Astrocyte (in vitro differentiated cells and primary cell): ENCODE measurements around the gene ZBTB44.

Experiments
- EZH2 ChIP-seq: IDR thresholded peaks from 2 replicates; pipeline ENCODE4 v1.6.1; 2012; ENCODE audit warnings: mild to moderate bottlenecking, low read length, inconsistent platforms; ENCODE audit not compliant: insufficient read depth
- TF ChIP-seq, protein P1 (sequence below): IDR thresholded peaks from 2 replicates; pipeline ENCODE4 v1.5.1; 2011; ENCODE audit warnings: low read depth, mild to moderate bottlenecking, inconsistent platforms, low read length, moderate library complexity; ENCODE audit not compliant: insufficient read depth

DNA sequence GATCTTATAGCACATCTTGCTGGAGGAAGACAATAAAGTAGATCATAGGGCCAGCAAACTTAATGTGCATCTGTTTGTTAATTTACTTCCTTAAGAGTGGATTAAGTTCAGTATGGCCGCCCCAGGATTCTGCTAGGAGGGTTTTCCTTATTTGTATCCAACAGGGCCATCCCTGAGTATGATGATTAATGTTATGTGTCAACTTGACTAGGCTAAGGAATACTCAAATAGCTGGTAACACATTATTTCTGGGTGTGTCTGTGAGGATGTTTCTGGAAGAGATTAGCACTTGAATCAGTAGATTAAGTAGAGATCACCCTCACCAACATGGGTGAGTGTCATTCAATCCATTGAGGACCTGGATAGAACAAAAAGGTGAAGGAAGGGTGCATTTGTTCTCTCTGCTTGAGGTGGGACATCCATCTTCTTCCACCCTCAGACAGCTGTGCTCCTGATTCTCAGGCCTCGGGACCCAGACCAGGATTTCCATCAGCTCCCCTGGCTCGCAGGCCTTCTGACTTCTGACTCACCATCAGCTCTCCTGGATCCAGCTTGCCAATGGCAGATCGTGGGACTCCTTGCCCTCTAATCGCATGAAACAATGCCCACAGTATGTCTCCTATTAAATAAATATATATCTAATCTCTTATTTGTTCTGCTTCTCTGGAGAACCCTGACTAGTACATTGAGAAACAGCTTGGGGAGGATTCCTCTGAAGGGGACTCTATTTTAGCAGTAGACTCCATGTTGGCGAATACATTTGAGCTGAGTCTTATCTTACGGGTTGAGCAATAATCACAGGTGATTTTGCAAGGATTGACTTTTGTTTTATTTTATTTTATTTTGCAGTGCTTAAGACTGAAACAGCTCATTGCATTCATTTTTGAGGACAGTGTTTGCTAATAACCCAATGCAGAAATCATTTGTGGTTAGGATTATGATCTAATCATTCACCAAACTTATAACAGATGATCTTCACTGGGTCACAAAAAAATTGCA is 9.0 kb upstream of the ZBTB44 start:
- TF ChIP-seq, protein P1, sequence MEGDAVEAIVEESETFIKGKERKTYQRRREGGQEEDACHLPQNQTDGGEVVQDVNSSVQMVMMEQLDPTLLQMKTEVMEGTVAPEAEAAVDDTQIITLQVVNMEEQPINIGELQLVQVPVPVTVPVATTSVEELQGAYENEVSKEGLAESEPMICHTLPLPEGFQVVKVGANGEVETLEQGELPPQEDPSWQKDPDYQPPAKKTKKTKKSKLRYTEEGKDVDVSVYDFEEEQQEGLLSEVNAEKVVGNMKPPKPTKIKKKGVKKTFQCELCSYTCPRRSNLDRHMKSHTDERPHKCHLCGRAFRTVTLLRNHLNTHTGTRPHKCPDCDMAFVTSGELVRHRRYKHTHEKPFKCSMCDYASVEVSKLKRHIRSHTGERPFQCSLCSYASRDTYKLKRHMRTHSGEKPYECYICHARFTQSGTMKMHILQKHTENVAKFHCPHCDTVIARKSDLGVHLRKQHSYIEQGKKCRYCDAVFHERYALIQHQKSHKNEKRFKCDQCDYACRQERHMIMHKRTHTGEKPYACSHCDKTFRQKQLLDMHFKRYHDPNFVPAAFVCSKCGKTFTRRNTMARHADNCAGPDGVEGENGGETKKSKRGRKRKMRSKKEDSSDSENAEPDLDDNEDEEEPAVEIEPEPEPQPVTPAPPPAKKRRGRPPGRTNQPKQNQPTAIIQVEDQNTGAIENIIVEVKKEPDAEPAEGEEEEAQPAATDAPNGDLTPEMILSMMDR, result no peak
- TF ChIP-seq EZH2, result no peak
